LNCAP (cell line): ENCODE data around the gene NOS3.

Experiments
- TF ChIP-seq, protein P1 (sequence below): fragments of 450-650 bp; IDR thresholded peaks from 2 replicates; pipeline ENCODE4 v1.5.1; 2017; ENCODE audit warnings: mild to moderate bottlenecking

The NOS3 gene

DNA sequence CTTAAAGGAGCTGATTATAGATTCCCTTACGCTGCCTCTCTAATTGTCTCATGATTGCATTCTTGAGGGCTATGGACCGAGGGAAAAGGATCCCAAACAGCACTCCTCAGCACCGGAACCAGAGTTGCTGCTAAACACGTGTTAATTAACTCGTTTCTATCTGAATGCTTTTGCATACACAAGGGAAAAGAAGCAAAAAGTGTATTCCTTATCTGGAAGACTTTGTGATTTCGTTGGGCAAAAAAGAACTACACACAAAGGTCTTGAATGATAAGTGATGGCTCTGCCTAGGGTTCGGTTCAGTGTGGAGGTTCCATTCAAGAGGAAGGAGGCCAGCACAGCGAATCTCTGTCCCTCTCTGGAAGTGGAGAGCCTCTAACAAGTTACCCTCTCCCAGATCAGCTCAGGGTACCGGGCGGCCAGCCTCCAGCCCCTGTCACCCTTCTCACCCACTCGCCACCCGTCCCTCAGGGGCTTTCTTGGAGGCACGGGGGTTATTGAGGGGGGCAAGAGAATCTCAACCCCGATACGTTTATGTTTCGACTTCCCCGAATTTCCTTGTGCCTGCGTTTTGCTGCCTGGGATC lies 68.1 kb downstream of the NOS3 start:
- TF ChIP-seq, protein P1, sequence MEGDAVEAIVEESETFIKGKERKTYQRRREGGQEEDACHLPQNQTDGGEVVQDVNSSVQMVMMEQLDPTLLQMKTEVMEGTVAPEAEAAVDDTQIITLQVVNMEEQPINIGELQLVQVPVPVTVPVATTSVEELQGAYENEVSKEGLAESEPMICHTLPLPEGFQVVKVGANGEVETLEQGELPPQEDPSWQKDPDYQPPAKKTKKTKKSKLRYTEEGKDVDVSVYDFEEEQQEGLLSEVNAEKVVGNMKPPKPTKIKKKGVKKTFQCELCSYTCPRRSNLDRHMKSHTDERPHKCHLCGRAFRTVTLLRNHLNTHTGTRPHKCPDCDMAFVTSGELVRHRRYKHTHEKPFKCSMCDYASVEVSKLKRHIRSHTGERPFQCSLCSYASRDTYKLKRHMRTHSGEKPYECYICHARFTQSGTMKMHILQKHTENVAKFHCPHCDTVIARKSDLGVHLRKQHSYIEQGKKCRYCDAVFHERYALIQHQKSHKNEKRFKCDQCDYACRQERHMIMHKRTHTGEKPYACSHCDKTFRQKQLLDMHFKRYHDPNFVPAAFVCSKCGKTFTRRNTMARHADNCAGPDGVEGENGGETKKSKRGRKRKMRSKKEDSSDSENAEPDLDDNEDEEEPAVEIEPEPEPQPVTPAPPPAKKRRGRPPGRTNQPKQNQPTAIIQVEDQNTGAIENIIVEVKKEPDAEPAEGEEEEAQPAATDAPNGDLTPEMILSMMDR: no peak

- TF ChIP-seq, protein P1: peak; percentile 26
Measured at GRCh38 chr7:151059367-151060112, 68.7 kb downstream of the NOS3 start, which contains the start of gene SLC4A2. SLC4A2 (plus strand) TSS chr7:151059589; CDS start chr7:151061988, 2,399 bp downstream.

DNA sequence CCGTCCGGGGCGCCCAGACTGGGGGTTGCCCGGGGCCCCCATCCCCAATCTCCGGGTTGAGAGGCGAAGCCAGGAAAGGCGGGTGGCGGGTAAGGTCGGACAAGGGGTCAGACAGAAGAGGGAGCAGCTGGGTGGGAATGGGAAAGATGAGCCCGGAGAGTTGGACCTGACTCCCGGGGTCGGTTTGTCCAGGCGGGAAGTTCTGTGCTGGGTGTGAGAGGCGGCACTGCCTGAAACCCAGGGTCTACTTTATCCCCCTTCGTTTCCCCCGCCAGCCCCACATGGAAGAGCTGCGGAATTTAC lies 69.2 kb downstream of the NOS3 start:
- TF ChIP-seq, protein P1: no peak; the same call in 1 of the 2 replicates

DNA sequence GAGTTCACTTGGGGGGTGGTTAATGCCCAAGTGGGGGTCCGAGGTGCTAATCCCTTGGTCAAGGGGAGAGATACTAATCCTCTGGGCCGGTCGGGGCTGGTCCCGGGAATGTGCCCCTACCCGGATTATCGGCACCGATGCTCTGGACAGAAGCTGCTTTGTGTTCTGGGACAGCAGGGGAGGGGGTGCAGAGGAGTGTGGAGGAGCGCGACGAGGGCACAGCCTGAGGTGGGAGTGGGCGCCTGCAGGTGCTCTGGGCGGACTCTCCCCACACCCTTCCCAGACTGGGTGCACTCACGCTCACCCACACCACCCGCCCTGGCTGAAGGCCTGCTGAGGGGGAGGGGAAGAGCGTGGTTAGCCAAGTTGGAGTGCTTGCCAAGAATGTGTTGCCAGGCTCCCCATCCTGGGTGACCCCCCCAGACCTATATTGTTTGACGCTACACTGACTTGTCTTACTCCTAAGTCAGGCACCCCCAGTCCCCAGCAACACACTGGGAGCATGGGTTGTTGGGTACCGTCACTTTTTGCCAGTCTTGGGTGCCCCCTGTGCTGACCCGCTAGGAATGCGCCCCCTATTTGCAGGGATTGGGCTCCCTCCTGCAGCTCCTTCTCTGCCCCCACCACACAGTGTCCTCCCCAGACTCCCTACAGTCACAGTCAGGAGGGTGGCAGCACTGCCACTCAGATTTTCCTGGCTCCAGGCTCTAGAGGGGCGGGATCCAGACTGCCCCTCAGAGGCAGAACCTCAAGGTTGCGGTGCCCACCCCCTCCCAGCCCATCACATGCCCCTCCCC lies 69.8 kb downstream of the NOS3 start:
- TF ChIP-seq, protein P1: no peak

DNA sequence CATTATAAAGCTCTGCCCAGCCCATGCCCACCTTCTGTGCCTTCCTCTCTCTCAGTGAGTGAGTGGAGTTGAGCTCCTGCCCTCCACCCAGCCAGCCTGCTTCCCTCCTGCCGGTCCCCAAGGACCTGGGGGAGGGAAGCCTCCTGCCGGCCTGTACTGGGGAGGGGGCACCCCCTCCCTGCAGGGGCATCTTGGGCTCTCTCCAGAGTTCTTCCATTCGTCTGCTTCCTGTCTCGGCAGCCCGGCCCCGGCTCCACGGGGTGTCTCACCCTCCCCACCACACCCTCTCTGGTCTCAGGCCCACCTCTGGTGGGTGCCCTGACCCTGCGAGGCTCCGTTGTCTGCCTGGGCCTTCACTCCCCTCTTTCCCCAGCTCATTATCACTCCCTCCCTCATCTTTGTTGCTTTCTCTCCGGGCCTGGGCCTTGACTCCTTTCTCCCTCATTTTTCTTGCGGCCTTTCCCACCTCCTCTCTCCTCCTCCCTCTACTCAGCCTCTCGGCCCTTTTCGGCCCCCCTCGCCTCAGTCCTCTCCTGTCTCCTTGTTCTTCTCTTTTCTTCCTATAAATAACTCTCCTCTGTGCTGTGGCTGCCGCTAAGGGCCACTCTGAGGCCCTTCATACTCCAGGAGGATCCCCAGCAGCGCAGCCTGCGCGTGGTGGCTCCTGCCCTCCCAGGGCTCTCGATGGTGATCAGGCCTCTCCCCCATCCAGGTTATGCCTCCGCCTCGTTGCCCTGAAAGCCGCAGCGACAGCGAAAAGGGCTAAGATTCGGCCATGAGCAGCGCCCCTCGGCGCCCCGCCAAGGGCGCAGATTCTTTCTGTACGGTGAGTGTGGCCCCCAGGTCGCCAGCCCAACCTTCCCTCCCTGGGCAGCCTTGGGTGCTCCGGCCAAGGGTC lies 70.6 kb downstream of the NOS3 start:
- TF ChIP-seq, protein P1: no peak

GRCh38 chr7:151062111-151062398 lies 71.2 kb downstream of the NOS3 start:
- TF ChIP-seq, protein P1: no peak
